Activated T-cell treated with anti-CD3 and anti-CD28 coated beads, Interleukin-2, amount 50 U/mL, for 24 hours (primary cell): Measurements from ENCODE around the gene C2orf15.
"Not testable (repeated sequence)": the region's sequence is repeated elsewhere in the genome, so short reads cannot be mapped to it uniquely, and the experiment has no call there.

ENCODE experiments used
- DNase-seq: peaks from one replicate; pipeline ENCODE4 v3.0.0-alpha.2; 2020
- H3K27ac Mint-ChIP-seq: 2 replicates; pipeline ENCODE4 v1.8.0; 2020; ENCODE audit warnings: mild to moderate bottlenecking, mixed read lengths
- H3K27me3 Mint-ChIP-seq: 2 replicates; pipeline ENCODE4 v1.8.0; 2020; ENCODE audit warnings: mixed read lengths
- H3K36me3 Mint-ChIP-seq: 2 replicates; pipeline ENCODE4 v1.8.0; 2020; ENCODE audit warnings: low read depth, mixed read lengths
- H3K4me1 Mint-ChIP-seq: 2 replicates; pipeline ENCODE4 v1.8.0; 2020; ENCODE audit warnings: low read depth, mixed read lengths
- H3K4me3 Mint-ChIP-seq: 2 replicates; pipeline ENCODE4 v1.8.0; 2020; ENCODE audit warnings: mild to moderate bottlenecking, moderate library complexity, mixed read lengths
- H3K9me3 Mint-ChIP-seq: 2 replicates; pipeline ENCODE4 v1.8.0; 2020; ENCODE audit warnings: mixed read lengths

The C2orf15 gene

DNA sequence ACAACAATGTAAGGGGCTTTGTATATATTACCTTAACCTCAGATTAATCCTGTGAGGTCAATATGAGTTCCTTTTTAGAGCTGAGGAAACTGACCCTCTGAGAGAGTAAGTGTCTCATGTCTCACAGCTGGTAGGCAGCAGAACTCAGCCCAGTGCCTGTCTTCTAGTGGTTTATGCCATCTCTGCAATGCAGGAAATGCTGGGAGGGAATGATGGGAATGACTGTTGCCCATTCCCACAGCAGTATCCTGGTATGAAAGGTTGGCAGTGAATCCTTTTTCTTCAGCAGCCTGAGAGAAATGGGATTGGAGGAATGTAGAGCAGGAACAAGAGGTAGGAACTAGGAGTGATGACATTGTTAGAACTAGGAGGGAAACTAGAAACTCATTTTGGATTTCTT lies 45.5 kb downstream of the C2orf15 start:
- Mint-ChIP-seq H3K4me3 (no peak overlapping the region), H3K9me3 (no peaks in the 10 kb centered on the region), H3K27ac (no peak overlapping the region), H3K4me1 (peaks cover 42% of the 10 kb centered on the region), H3K27me3 (no peaks in the 10 kb centered on the region), H3K36me3 (peaks cover 65% of the 10 kb centered on the region)
- no peak for DNase-seq

DNA sequence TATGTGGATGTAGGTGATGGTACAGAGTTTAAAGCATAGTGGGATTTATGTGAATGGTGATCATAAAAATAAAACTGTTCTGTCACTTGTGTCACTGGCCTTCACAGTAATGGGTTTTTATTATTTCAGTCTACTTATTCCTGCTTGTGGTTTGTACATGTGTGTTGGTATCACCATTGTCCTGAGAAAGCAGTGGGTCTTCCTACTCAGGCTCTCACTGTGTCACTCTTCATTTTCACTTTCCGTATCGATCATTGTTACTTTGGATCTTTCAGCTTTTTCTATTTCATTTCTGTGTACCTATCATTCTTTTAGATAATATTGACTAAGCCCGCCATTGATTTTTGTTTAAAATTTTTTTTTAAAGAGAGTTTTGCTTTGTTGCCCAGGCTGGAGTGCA lies 46.9 kb downstream of the C2orf15 start:
- H3K36me3 Mint-ChIP-seq: peaks cover 74% of the 10 kb centered on the region
- H3K9me3 Mint-ChIP-seq: no peaks in the 10 kb centered on the region
- peak overlapping the region; percentile 41 for H3K27ac Mint-ChIP-seq
- DNase-seq: no peak
- H3K4me3 Mint-ChIP-seq: no peak overlapping the region
- H3K27me3 Mint-ChIP-seq: no peaks in the 10 kb centered on the region
- peaks cover 36% of the 10 kb centered on the region for H3K4me1 Mint-ChIP-seq

- Mint-ChIP-seq H3K36me3 (peaks cover 81% of the 10 kb centered on the region), H3K27ac (peak overlapping the region; percentile 26), H3K9me3 (no peaks in the 10 kb centered on the region), H3K4me3 (no peak overlapping the region), H3K27me3 (no peaks in the 10 kb centered on the region), H3K4me1 (peaks cover 23% of the 10 kb centered on the region)
- DNase-seq: no peak
Measured at GRCh38 chr2:99190548-99190947, 49.0 kb downstream of the C2orf15 start.

GRCh38 chr2:99192364-99192763 lies 50.9 kb downstream of the C2orf15 start:
- H3K4me1 Mint-ChIP-seq: peaks cover 16% of the 10 kb centered on the region
- DNase-seq, H3K27me3 Mint-ChIP-seq, H3K4me3 Mint-ChIP-seq, H3K27ac Mint-ChIP-seq, H3K9me3 Mint-ChIP-seq: not testable (repeated sequence)
- peaks cover 85% of the 10 kb centered on the region for H3K36me3 Mint-ChIP-seq

DNA sequence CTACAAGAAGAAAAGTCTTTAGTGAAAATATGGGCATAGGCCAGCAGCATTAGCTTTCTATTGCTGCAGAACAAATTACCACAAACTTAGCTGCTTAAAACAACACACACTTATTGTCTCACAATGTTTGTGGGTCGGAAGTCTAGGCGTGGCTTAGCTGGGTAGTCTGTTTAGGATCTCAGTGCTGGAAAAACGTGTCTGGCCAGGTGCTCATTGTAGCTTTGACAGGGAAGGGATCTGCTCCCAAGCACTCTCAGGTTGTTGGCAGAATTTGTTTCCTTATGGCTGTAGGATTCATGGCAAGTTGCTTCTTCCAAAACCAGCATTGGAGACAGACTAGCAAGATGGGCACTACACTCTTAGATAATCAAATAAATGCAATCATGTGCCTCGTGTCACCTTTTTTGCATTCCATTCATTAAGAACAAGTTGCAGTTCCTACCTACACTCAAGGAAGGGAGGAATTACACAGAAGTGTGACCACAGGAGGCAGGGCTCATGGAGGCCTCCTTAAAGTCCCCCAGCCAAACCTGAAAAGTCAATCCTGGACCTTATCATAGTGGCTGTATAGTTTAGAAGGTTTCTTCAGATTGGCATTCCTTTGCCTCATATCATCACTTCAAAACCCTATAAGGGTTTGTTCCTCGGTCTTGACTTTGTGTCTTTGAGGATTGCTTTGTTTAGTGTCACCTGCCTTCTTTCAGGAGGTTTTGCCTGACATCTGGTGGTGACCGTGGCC lies 56.8 kb downstream of the C2orf15 start:
- Mint-ChIP-seq H3K9me3 (no peaks in the 10 kb centered on the region), H3K27me3 (no peaks in the 10 kb centered on the region), H3K27ac (peak overlapping the region; percentile 24), H3K36me3 (peaks cover 67% of the 10 kb centered on the region), H3K4me3 (no peak overlapping the region), H3K4me1 (peaks cover 3% of the 10 kb centered on the region)
- no peak for DNase-seq

DNA sequence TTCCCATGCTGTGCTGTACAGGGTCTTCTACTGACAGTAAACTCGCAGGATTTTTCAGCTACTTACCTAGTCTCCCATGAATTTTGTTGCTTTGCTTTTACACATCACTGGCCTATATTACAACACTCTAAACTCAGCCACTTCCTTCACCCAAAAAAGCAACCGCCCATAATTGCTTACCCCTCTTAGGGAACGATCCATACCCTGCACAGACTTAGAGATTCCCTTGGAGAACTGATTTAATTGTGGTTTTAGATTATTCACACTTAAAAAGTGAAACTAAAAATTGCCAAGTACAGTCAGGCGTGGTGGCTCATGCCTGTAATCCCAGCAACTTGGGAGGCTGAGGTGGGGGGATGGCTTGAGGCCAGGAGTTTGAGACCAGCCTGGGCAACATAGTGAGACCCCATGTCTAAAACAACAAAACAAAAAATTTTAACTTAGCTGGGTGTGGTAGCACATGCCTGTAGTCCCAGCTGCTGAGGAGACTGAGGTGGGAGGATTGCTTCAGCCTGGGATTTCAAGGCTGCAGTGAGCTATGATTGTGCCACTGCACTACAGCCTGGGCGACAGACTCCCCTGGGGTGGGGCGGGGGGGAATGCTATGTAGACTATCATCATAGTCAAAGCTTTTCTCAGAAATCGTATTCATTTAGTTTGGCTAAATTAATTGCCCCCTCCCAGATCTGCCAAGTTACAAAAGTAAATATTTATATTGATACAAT lies 58.7 kb downstream of the C2orf15 start:
- H3K4me3 Mint-ChIP-seq: no peak overlapping the region
- H3K36me3 Mint-ChIP-seq: peaks cover 59% of the 10 kb centered on the region
- peaks cover 3% of the 10 kb centered on the region for H3K4me1 Mint-ChIP-seq
- H3K27me3 Mint-ChIP-seq: no peaks in the 10 kb centered on the region
- no peak for DNase-seq
- H3K9me3 Mint-ChIP-seq: no peaks in the 10 kb centered on the region
- H3K27ac Mint-ChIP-seq: peak overlapping the region; percentile 18
